GM12878 (cell line): ENCODE measurements around the gene CDCP1. TPM values are rescaled to one million over a fixed set of nuclear protein-coding genes. Genes with fewer than 3 reads are reported as not detected.

Source experiments
- ATAC-seq: fragments of 200-7000 bp; cut with Tn5 transposase; 3 replicates; pipeline ENCODE4 v1.9.1; 2020; ENCODE audit warnings: mild to moderate bottlenecking, moderate library complexity
- Bru-seq: library from RNA; stranded (reverse); fragments of 400-500 nt; gene quantifications from one replicate; lab custom pipeline; 2021; lab: Mats Ljungman, UMichigan
- BruChase-seq, 2 experiments: library from RNA; stranded (reverse); fragments of 400-500 nt; gene quantifications; one replicate each; lab custom pipeline; 2021; lab: Mats Ljungman, UMichigan
- BruUV-seq: library from RNA; stranded (reverse); fragments of 400-500 nt; replicated peaks from 2 replicates; lab custom pipeline; 2021; lab: Mats Ljungman, UMichigan
- CTCF ChIA-PET: fragments of 300-600 bp; sonication (Branson Sonifier 250); formaldehyde crosslinking; extraction: SDS; loops from one replicate; lab custom pipeline; 2021; ENCODE audit warnings: inconsistent platforms; lab: Yijun Ruan, JAX
- POLR2A ChIA-PET: fragments of 350-600 bp; formaldehyde crosslinking; extraction: SDS; loops from one replicate; lab custom pipeline; 2021; ENCODE audit warnings: inconsistent platforms; lab: Charles Lee
- RAD21 ChIA-PET: fragments of 300-600 bp; sonication (Branson Sonifier 250); formaldehyde crosslinking; loops from one replicate; lab custom pipeline; 2023; ENCODE audit warnings: antibody characterized with exemption; ENCODE audit not compliant: unreplicated experiment; lab: Charles Lee
- SMC1A ChIA-PET: fragments of 300-600 bp; sonication (Branson Sonifier 250); formaldehyde crosslinking; loops from one replicate; lab custom pipeline; 2023; ENCODE audit not compliant: unreplicated experiment, uncharacterized antibody; lab: Charles Lee
- DNase-seq: peaks from one replicate; pipeline ENCODE4 v3.0.0-alpha.2; 2011; ENCODE audit warnings: low read depth, low spot score
- FAIRE-seq: peaks from 3 replicates; lab custom pipeline; 2011; peaks lifted over from hg19 to GRCh38; lab: Jason Lieb, UNC
- H2AFZ ChIP-seq: 2 replicates; pipeline ENCODE4 v1.6.0; 2011; ENCODE audit warnings: low read depth, low read length, control low read depth; ENCODE audit not compliant: control insufficient read depth
- H3K27ac ChIP-seq: 2 replicates; pipeline ENCODE4 v1.5.1; 2011; ENCODE audit warnings: control low read depth; ENCODE audit not compliant: control insufficient read depth, insufficient read depth
- H3K27me3 ChIP-seq, 2 experiments: replicated peaks in 1 of 2; 2 replicates each; pipeline versions ENCODE4 v1.6.0 to v1.6.1; 2011; ENCODE audit warnings: low read length in 1 of 2; ENCODE audit not compliant: control insufficient read depth in 2 of 2, insufficient read depth in 2 of 2
- H3K36me3 ChIP-seq, 2 experiments: 2 replicates each; pipeline ENCODE4 v1.5.1; 2011; ENCODE audit warnings: low read length in 1 of 2; ENCODE audit not compliant: control insufficient read depth in 2 of 2, insufficient read depth in 2 of 2
- H3K4me1 ChIP-seq: 2 replicates; pipeline ENCODE4 v1.6.1; 2011; ENCODE audit warnings: mild to moderate bottlenecking, low read length, moderate library complexity, mixed read lengths; ENCODE audit not compliant: control insufficient read depth, insufficient read depth
- H3K4me2 ChIP-seq: 2 replicates; pipeline ENCODE4 v1.6.0; 2011; ENCODE audit warnings: control low read depth; ENCODE audit not compliant: control insufficient read depth, insufficient read depth
- H3K4me3 ChIP-seq: fragments of 200-600 bp; sonication (generic); 2 replicates; pipeline ENCODE4 v1.5.1; 2016
- H3K79me2 ChIP-seq: 2 replicates; pipeline ENCODE4 v1.6.0; 2011; ENCODE audit warnings: low read length; ENCODE audit not compliant: control insufficient read depth, insufficient read depth
- H3K9ac ChIP-seq: 2 replicates; pipeline ENCODE4 v1.8.0; 2011; ENCODE audit warnings: low read length, control low read depth, mixed read lengths; ENCODE audit not compliant: control insufficient read depth, insufficient read depth
- H3K9me3 ChIP-seq: replicated peaks from 3 replicates; pipeline ENCODE4 v1.5.1; 2011; ENCODE audit warnings: mild to moderate bottlenecking, low read length; ENCODE audit not compliant: control insufficient read depth, insufficient read depth
- H4K20me1 ChIP-seq: 2 replicates; pipeline ENCODE4 v1.6.0; 2011; ENCODE audit not compliant: control insufficient read depth, insufficient read depth
- BHLHE40 ChIP-seq, 2 experiments: fragments of 450-650 bp in 1 of 2; IDR thresholded peaks; 2 replicates each; pipeline ENCODE4 v1.6.1; 2011 to 2017; ENCODE audit warnings: low read depth in 2 of 2, borderline replicate concordance in 1 of 2, improper control_type of control experiment in 1 of 2, low read length in 1 of 2, mild to moderate bottlenecking in 1 of 2
- BMI1 ChIP-seq: fragments of 450-650 bp; IDR thresholded peaks from 2 replicates; pipeline ENCODE4 v1.6.1; 2016; ENCODE audit warnings: mild to moderate bottlenecking, moderate library complexity, borderline replicate concordance
- BRCA1 ChIP-seq: IDR thresholded peaks from 2 replicates; pipeline ENCODE4 v1.6.1; 2011; ENCODE audit warnings: low read depth, low read length, improper control_type of control experiment
- IKZF1 ChIP-seq: fragments of 450-650 bp; conservative IDR thresholded peaks from 2 replicates; pipeline ENCODE4 v1.6.1; 2017; ENCODE audit warnings: antibody characterized with exemption, mild to moderate bottlenecking
- KDM1A ChIP-seq: fragments of 200-600 bp; sonication (generic); IDR thresholded peaks from 2 replicates; pipeline ENCODE4 v1.6.1; 2016; ENCODE audit warnings: borderline replicate concordance
- LARP7 ChIP-seq: fragments of 450-650 bp; IDR thresholded peaks from 2 replicates; pipeline ENCODE4 v1.6.1; 2017; ENCODE audit warnings: mild to moderate bottlenecking
- SREBF1 ChIP-seq: IDR thresholded peaks from 2 replicates; pipeline ENCODE4 v1.6.1; 2012; ENCODE audit warnings: mild to moderate bottlenecking, low read length
- ZBTB4 ChIP-seq: fragments of 450-650 bp; formaldehyde crosslinking; IDR thresholded peaks from 2 replicates; pipeline ENCODE4 v1.4.0; 2022; ENCODE audit warnings: mild to moderate bottlenecking, moderate library complexity
- ZNF592 ChIP-seq: fragments of 450-650 bp; IDR thresholded peaks from 2 replicates; pipeline ENCODE4 v1.6.1; 2017; ENCODE audit warnings: mild to moderate bottlenecking, moderate library complexity
- WGBS: methylation state at CpG from one replicate; pipeline ENCODE4 v1.1.6; 2016; ENCODE audit warnings: low lambda C conversion rate; ENCODE audit not compliant: insufficient replicate concordance, insufficient coverage; ENCODE audit errors: missing lambda C conversion rate; 5-methylcytosine and 5-hydroxymethylcytosine counted together
- in situ Hi-C: fragments of 300-500 bp; cut with MboI; formaldehyde crosslinking; loops from 9 replicates; pipeline ENCODE4 v1.14.3; 2018; ENCODE audit warnings: mixed read lengths
- intact Hi-C: fragments of 100-400 bp; cut with micrococcal nuclease; formaldehyde crosslinking; loops from one replicate; pipeline ENCODE4 v1.14.2; 2022; ENCODE audit not compliant: unreplicated experiment
- long read RNA-seq, 2 experiments: library from polyadenylated mRNA; unstranded; transcript quantifications; one replicate each; pipeline ENCODE4 v2.0.0, GENCODE V29; 2019 to 2020
- polyA minus RNA-seq, 3 experiments: library from RNA; depleted of rRNA, polyadenylated mRNA; stranded (reverse); fragments of >200 nt; gene quantifications; 2 replicates each; pipeline ENCODE4 v1.2.3, GENCODE V29; 2011
- polyA plus RNA-seq, 11 experiments: library from polyadenylated mRNA; depleted of rRNA in 4 of 11; unstranded in 6 of 11; stranded (reverse) in 5 of 11; fragments of >200 nt; fragmentation: Nextera tagmentation in 4 of 11; fragmentation: Illumina TruSeq in 1 of 11; extraction: Ambion mirVana in 4 of 11; extraction: Trizol in 1 of 11; gene quantifications; 1 replicate in 1 of 11; 2 replicates in 10 of 11; pipeline versions ENCODE4 v1.2.1 to v1.2.3, GENCODE V29; 2011 to 2016; ENCODE audit warnings: inconsistent platforms in 2 of 11, missing spikeins in 2 of 11, low read depth in 1 of 11
- total RNA-seq, 4 experiments: library from RNA; depleted of rRNA in 3 of 4; stranded (reverse); fragments of >200 nt in 3 of 4; fragmentation: Illumina TruSeq in 1 of 4; extraction: Trizol in 1 of 4; gene quantifications; 2 replicates each; pipeline versions ENCODE4 v1.2.1 to v1.2.3, GENCODE V29; 2013 to 2021

CDCP1 gene
- 0.86 and 1.5 TPM in 2 replicates for total RNA-seq (2013; cell fraction: nucleolus; rRNA removed)
- total RNA-seq (2014; rRNA removed) (0.65 and 1.0 TPM in 2 replicates), total RNA-seq (2014; rRNA removed; fragmentation: Illumina TruSeq; extraction: Trizol) (0.46 and 0.58 TPM in 2 replicates), total RNA-seq (2021) (1.5 and 1.7 TPM in 2 replicates), polyA plus RNA-seq (2011; rRNA removed) (1.2 and 2.2 TPM in 2 replicates), polyA plus RNA-seq (2014; fragmentation: Illumina TruSeq; extraction: Trizol) (0.51 and 1.1 TPM in 2 replicates), polyA plus RNA-seq (2014; fragmentation: Nextera tagmentation; extraction: Ambion mirVana) (under 1 TPM; 0.35 to 0.69 TPM), polyA plus RNA-seq (2014; rRNA removed) (0.56 and 0.77 TPM in 2 replicates), polyA plus RNA-seq (2016; fragmentation: Nextera tagmentation; extraction: Ambion mirVana) (1 to 10 TPM in 1 of 2 experiments, under 1 TPM in 1; 0.71 to 1.1 TPM), polyA minus RNA-seq (2011; rRNA and poly(A)+ RNA removed) (3.3 and 3.7 TPM in 2 replicates), Bru-seq, nascent RNA (percentile 43 among the genes with signal in this experiment), BruChase-seq, experiment 1, labeled RNA remaining after a 6-hour chase (percentile 35 among the genes with signal in this experiment), BruChase-seq, experiment 2, labeled RNA remaining after a 2-hour chase (percentile 39 among the genes with signal in this experiment)
- polyA plus RNA-seq (2011; ENCODE audit: low read depth): 0.20 TPM
- polyA plus RNA-seq (2011; cell fraction: cytosol; rRNA removed): 2.3 and 3.6 TPM in 2 replicates
- polyA plus RNA-seq (2011; cell fraction: nucleus; rRNA removed): 1.9 and 2.6 TPM in 2 replicates
- 0.34 and 0.56 TPM in 2 replicates for polyA plus RNA-seq (2012)
- polyA minus RNA-seq (2011; cell fraction: cytosol; rRNA and poly(A)+ RNA removed): 1.1 and 1.9 TPM in 2 replicates
- polyA minus RNA-seq (2011; cell fraction: nucleus; rRNA and poly(A)+ RNA removed): 2.0 and 2.1 TPM in 2 replicates
- long read RNA-seq, experiment 1, partial matches to known transcripts: 11 of 17 reads
- long read RNA-seq, experiment 1, other reads (novel, unspliced or antisense): 3 of 17 reads
- long read RNA-seq, experiment 2, transcript CDCP1-202 (4 exons, 1,416 nt): major isoform, 21 of 59 reads
- long read RNA-seq, experiment 2, partial matches to known transcripts: 23 of 59 reads
- long read RNA-seq, experiment 2, other reads (novel, unspliced or antisense): 15 of 59 reads

GRCh38 chr3:45145681-45146614, at the start of gene CDCP1:
Gene CDCP1, minus strand, starts transcription at chr3:45146378. Its CDS starts 91 bp downstream, at chr3:45146287.
- Histone ChIP-seq H3K36me3 (no peaks in the 10 kb centered on the region), H2AFZ (no peak within 1 kb of the TSS), H3K4me1 (no peaks in the 10 kb centered on the region), H3K27me3 (peaks cover 2 to 10% of the 10 kb centered on the region in 2 experiments), H3K9ac (no peak within 1 kb of the TSS), H3K27ac (no peak within 1 kb of the TSS), H3K4me3 (no peak within 1 kb of the TSS), H3K79me2 (no peaks in the 10 kb centered on the region), H4K20me1 (no peaks in the 10 kb centered on the region), H3K4me2 (no peak within 1 kb of the TSS; the same call in 1 of the 2 replicates), H3K9me3 (no peaks in the 10 kb centered on the region; the same call in 2 of the 3 replicates)
- RAD21 ChIA-PET: interaction anchor here (3.6 kb wide), 1 partner anchor 105 kb away, joined by 16 read pairs; no protein-coding TSS in a partner anchor
- DNase-seq (no peak), FAIRE-seq (no peak), ATAC-seq (peak; percentile 74)
- no TSS peak for BruUV-seq
- TF ChIP-seq IKZF1 (peak; percentile 29; the same call in 1 of the 2 replicates), ZBTB4 (CRISPR knock-in tag) (no peak), KDM1A (no peak), BMI1 (no peak), SREBF1 (no peak), ZNF592 (no peak), BHLHE40 (IDR thresholded peaks at IDR 0.05; ENCODE audit: borderline replicate concordance in 1 of 2, low read depth in 2 of 2, low read length in 1 of 2) (peak in 1 of 2 experiments; percentile 82; a peak in 2 of 4 replicates), LARP7 (peak; percentile 41; the same call in 1 of the 2 replicates), BRCA1 (no peak)
- WGBS: 31% methylated on average over 69 of the region's 92 CpGs
- POLR2A ChIA-PET: interaction anchor here (1.7 kb wide), 1 partner anchor 28 kb away, joined by 6 read pairs; no protein-coding TSS in a partner anchor
- CTCF ChIA-PET: interaction anchor here (0.5 to 1.8 kb wide), 2 partner anchors 64 to 168 kb away, joined by 4 read pairs; no protein-coding TSS in a partner anchor
- in situ Hi-C loops (no loop called here), intact Hi-C loops (no loop called here)
- SMC1A ChIA-PET: interaction anchor here (0.8 to 2.7 kb wide), 6 partner anchors 9 to 62 kb away, joined by 3 to 9 read pairs (median 6); no protein-coding TSS in a partner anchor
